HEK293 (cell line): Measurements from ENCODE around the gene RNF217.

Experiments used
- CTCF ChIA-PET: fragments of 350-600 bp; formaldehyde crosslinking; extraction: SDS; loops from one replicate; lab custom pipeline; 2021; ENCODE audit warnings: antibody characterized with exemption; lab: Yijun Ruan, JAX
- POLR2A ChIA-PET: fragments of 300-600 bp; formaldehyde crosslinking; extraction: SDS; loops from one replicate; lab custom pipeline; 2020; ENCODE audit warnings: antibody characterized with exemption, inconsistent platforms; lab: Yijun Ruan, JAX
- H3K27ac ChIP-seq: fragments of 200-500 bp; sonication (Bioruptor generic); 2 replicates; pipeline ENCODE4 v1.5.1; 2014; ENCODE audit warnings: low read depth, low read length, control low read depth, inconsistent platforms; ENCODE audit errors: extremely low read depth
- H3K36me3 ChIP-seq, 2 experiments: fragments of 200-500 bp in 1 of 2; sonication (Bioruptor generic) in 1 of 2; 1 replicate in 1 of 2; 2 replicates in 1 of 2; pipeline ENCODE4 v1.5.1; 2014 to 2017; ENCODE audit warnings: inconsistent platforms in 2 of 2, low read length in 2 of 2; ENCODE audit not compliant: control insufficient read depth in 2 of 2, insufficient read depth in 1 of 2
- H3K4me1 ChIP-seq: fragments of 200-500 bp; sonication (Bioruptor generic); 2 replicates; pipeline ENCODE4 v1.5.1; 2014; ENCODE audit warnings: mild to moderate bottlenecking, low read length, inconsistent platforms; ENCODE audit not compliant: control insufficient read depth, insufficient read depth
- H3K4me3 ChIP-seq: 2 replicates; pipeline ENCODE4 v1.5.1; 2011; ENCODE audit warnings: low read depth, mild to moderate bottlenecking, control low read depth, low read length, moderate library complexity
- H3K9me3 ChIP-seq: fragments of 200-500 bp; sonication (Bioruptor generic); 2 replicates; pipeline ENCODE4 v1.5.1; 2014; ENCODE audit warnings: low read depth, low read length, inconsistent platforms; ENCODE audit not compliant: control insufficient read depth, insufficient read depth
- ATF2 ChIP-seq: fragments of 450-650 bp; formaldehyde crosslinking; IDR thresholded peaks from 2 replicates; pipeline ENCODE4 v1.5.1; 2016; ENCODE audit warnings: missing biosample characterization, missing genetic modification characterization, low read depth
- BCL11A ChIP-seq: fragments of 450-650 bp; formaldehyde crosslinking; IDR thresholded peaks from 2 replicates; pipeline ENCODE4 v1.5.1; 2016; ENCODE audit warnings: low read depth, missing biosample characterization, missing genetic modification characterization
- BCL11B ChIP-seq: fragments of 450-650 bp; formaldehyde crosslinking; IDR thresholded peaks from 2 replicates; pipeline ENCODE4 v1.5.1; 2016; ENCODE audit warnings: low read depth, missing biosample characterization, missing genetic modification characterization
- GLIS1 ChIP-seq: fragments of 450-650 bp; formaldehyde crosslinking; IDR thresholded peaks from 2 replicates; pipeline ENCODE4 v1.5.1; 2016; ENCODE audit warnings: missing biosample characterization, missing genetic modification characterization
- HOXA7 ChIP-seq: sonication (generic); formaldehyde crosslinking; IDR thresholded peaks from 2 replicates; pipeline ENCODE4 v1.8.1; 2022; ENCODE audit warnings: missing genetic modification reagents, borderline replicate concordance
- RBAK ChIP-seq: fragments of 450-650 bp; formaldehyde crosslinking; IDR thresholded peaks from 2 replicates; pipeline ENCODE4 v1.5.1; 2016; ENCODE audit warnings: missing biosample characterization, missing genetic modification characterization
- SCRT2 ChIP-seq: fragments of 450-650 bp; formaldehyde crosslinking; IDR thresholded peaks from 2 replicates; pipeline ENCODE4 v1.5.1; 2016; ENCODE audit warnings: missing biosample characterization, missing genetic modification characterization
- TSHZ1 ChIP-seq: fragments of 450-650 bp; formaldehyde crosslinking; IDR thresholded peaks from 2 replicates; pipeline ENCODE4 v1.5.1; 2016; ENCODE audit warnings: missing biosample characterization, missing genetic modification characterization, borderline replicate concordance
- ZFP69B ChIP-seq: fragments of 450-650 bp; formaldehyde crosslinking; IDR thresholded peaks from 2 replicates; pipeline ENCODE4 v1.5.1; 2016; ENCODE audit warnings: missing biosample characterization, missing genetic modification characterization
- ZIC2 ChIP-seq: fragments of 450-650 bp; formaldehyde crosslinking; IDR thresholded peaks from 2 replicates; pipeline ENCODE4 v1.5.1; 2016; ENCODE audit warnings: missing biosample characterization, missing genetic modification characterization
- ZNF18 ChIP-seq: fragments of 450-650 bp; formaldehyde crosslinking; IDR thresholded peaks from 2 replicates; pipeline ENCODE4 v1.5.1; 2016; ENCODE audit warnings: missing biosample characterization, missing genetic modification characterization
- ZNF2 ChIP-seq: fragments of 450-650 bp; formaldehyde crosslinking; IDR thresholded peaks from 2 replicates; pipeline ENCODE4 v1.5.1; 2016; ENCODE audit warnings: missing biosample characterization, missing genetic modification characterization
- ZNF37A ChIP-seq: fragments of 450-650 bp; IDR thresholded peaks from 2 replicates; pipeline ENCODE4 v1.5.1; 2018; ENCODE audit warnings: missing biosample characterization, missing genetic modification characterization
- ZNF394 ChIP-seq: fragments of 450-650 bp; formaldehyde crosslinking; IDR thresholded peaks from 2 replicates; pipeline ENCODE4 v1.5.1; 2016; ENCODE audit warnings: missing biosample characterization, missing genetic modification characterization, mild to moderate bottlenecking, moderate library complexity, borderline replicate concordance
- ZNF48 ChIP-seq: fragments of 450-650 bp; formaldehyde crosslinking; IDR thresholded peaks from 2 replicates; pipeline ENCODE4 v1.5.1; 2016; ENCODE audit warnings: missing biosample characterization, missing genetic modification characterization
- ZNF585B ChIP-seq: fragments of 450-650 bp; formaldehyde crosslinking; IDR thresholded peaks from 2 replicates; pipeline ENCODE4 v1.5.1; 2016; ENCODE audit warnings: missing biosample characterization, missing genetic modification characterization
- TF ChIP-seq, protein P1 (sequence below): fragments of 450-650 bp; formaldehyde crosslinking; IDR thresholded peaks from 2 replicates; pipeline ENCODE4 v1.5.1; 2016; ENCODE audit warnings: missing biosample characterization, missing genetic modification characterization, borderline replicate concordance
- TF ChIP-seq, protein P2 (sequence below): fragments of 450-650 bp; formaldehyde crosslinking; IDR thresholded peaks from 2 replicates; pipeline ENCODE4 v1.5.1; 2016; ENCODE audit warnings: missing biosample characterization, missing genetic modification characterization

The RNF217 gene

DNA sequence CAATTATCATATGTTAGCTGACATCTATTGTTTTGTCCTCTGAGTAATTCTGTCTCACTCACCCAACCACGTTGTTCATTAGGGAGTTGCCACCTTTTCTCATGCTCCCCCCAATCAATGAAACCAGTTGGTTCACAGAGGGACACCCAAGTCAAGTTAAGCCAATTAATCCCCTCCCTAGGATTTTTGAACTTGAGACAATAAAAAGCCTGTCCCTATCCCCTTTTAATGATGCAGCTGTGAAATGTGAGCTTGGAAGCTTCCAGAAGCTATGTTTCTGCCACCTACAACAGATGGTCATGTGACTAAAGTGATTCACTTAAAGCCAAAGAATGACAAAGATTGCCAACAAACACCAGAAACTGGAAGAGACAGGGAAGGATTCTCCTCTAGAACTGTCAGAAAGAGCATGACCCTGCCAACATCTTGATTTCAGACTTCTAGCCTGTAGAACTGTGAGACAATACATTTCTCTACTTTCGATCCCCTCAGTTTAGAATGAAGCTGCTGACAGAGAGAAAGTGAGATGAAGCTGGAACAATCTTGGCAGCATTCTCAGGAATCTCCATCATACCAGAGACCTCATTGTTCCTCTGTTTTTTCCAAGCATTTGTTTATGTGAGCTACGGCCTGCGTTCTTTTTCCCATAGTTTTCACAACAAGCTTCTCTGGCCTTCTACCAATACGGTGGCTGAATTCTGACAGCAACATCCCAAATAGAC, 133.5 kb downstream of the RNF217 start:
- Histone ChIP-seq H3K9me3 (no peaks in the 10 kb centered on the region), H3K36me3 (no peaks in the 10 kb centered on the region), H3K27ac (no peak overlapping the region), H3K4me3 (no peak overlapping the region), H3K4me1 (peaks cover 3% of the 10 kb centered on the region)
- ChIA-PET POLR2A (interaction anchor here (0.6 to 0.7 kb wide), 3 partner anchors 31 to 134 kb away, joined by 3 read pairs; no protein-coding TSS in a partner anchor), CTCF (interaction anchor here (0.6 to 1.3 kb wide), 7 partner anchors 15 to 224 kb away, joined by 3 read pairs; no protein-coding TSS in a partner anchor)
- TF ChIP-seq ZNF585B (peak; percentile 56), ATF2 (no peak), ZFP69B (tag by site-specific recombination) (no peak)
- TF ChIP-seq, protein P1, sequence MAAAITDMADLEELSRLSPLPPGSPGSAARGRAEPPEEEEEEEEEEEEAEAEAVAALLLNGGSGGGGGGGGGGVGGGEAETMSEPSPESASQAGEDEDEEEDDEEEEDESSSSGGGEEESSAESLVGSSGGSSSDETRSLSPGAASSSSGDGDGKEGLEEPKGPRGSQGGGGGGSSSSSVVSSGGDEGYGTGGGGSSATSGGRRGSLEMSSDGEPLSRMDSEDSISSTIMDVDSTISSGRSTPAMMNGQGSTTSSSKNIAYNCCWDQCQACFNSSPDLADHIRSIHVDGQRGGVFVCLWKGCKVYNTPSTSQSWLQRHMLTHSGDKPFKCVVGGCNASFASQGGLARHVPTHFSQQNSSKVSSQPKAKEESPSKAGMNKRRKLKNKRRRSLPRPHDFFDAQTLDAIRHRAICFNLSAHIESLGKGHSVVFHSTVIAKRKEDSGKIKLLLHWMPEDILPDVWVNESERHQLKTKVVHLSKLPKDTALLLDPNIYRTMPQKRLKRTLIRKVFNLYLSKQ (tag by site-specific recombination) = no peak

- H3K4me1 ChIP-seq = peaks cover 3% of the 10 kb centered on the region
- no peaks in the 10 kb centered on the region for H3K36me3 ChIP-seq
- TF ChIP-seq ZIC2 (tag by site-specific recombination) (no peak), BCL11B (tag by site-specific recombination) (no peak), ZNF394 (no peak), GLIS1 (no peak), TSHZ1 (tag by site-specific recombination) (no peak), ZNF37A (tag by site-specific recombination) (no peak), RBAK (tag by site-specific recombination) (no peak), ZNF48 (tag by site-specific recombination) (no peak), ZNF2 (tag by site-specific recombination) (no peak), SCRT2 (tag by site-specific recombination) (no peak), ZNF18 (tag by site-specific recombination) (no peak), HOXA7 (CRISPR knock-in tag) (no peak), BCL11A (tag by site-specific recombination) (no peak)
- TF ChIP-seq, protein P2, sequence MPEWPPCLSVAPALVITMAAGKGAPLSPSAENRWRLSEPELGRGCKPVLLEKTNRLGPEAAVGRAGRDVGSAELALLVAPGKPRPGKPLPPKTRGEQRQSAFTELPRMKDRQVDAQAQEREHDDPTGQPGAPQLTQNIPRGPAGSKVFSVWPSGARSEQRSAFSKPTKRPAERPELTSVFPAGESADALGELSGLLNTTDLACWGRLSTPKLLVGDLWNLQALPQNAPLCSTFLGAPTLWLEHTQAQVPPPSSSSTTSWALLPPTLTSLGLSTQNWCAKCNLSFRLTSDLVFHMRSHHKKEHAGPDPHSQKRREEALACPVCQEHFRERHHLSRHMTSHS = no peak
- H3K4me3 ChIP-seq = no peak overlapping the region
- H3K27ac ChIP-seq = no peak overlapping the region
- ChIA-PET CTCF (interaction anchor here (0.9 to 4.3 kb wide), 2 partner anchors 17 to 51 kb away, joined by 4 to 28 read pairs; no protein-coding TSS in a partner anchor), POLR2A (no interaction called here)
- H3K9me3 ChIP-seq = no peaks in the 10 kb centered on the region
Measured at GRCh38 chr6:125097186-125097585, 134.9 kb downstream of the RNF217 start.
